ENCODE measurements around the gene CMTM8. TPM values are rescaled to one million over a fixed set of nuclear protein-coding genes. Genes with fewer than 3 reads are reported as not detected.

CMTM8 gene
- total RNA-seq, 5 donors from 2014 or later (not counting 1 experiment from before 2014, with no cell fraction given): 5.2 to 12.2 (median 10.3) TPM

DNA sequence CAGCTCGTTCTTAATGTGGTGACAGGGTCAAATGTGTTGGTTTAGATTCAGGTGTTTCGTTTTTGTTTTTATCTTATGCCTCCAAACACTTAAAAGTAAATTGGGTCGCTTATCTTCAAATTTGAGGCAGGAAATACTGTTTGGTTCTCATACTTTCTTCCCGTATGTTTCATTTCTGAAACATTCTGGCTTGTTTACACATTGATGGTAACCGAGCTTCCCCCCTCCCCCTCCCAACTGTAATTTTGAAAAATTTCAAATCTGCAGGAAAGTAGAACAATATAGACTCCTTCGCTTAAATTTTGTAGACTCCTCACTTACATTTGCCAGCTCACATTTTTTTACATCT lies 64.9 kb downstream of the CMTM8 start:
- H3K4me3 ChIP-seq (ENCODE audit: control insufficient read depth in 1 of 2, extremely low read depth in 1 of 2, low read length in 1 of 2): no peak overlapping the region
- H3K36me3 ChIP-seq (ENCODE audit: control insufficient read depth in 2 of 2, extremely low read depth in 1 of 2, insufficient read depth in 1 of 2, low read length in 1 of 2): no peaks in the 10 kb centered on the region
- H3K27me3 Mint-ChIP-seq: no peaks in the 10 kb centered on the region
- peaks cover 4% of the 10 kb centered on the region for H3K36me3 Mint-ChIP-seq
- ChIA-PET POLR2A (interaction anchor here (0.6 to 1.0 kb wide), 3 partner anchors 25 to 668 kb away, joined by 3 to 4 read pairs (median 4); no protein-coding TSS in a partner anchor), CTCF (interaction anchor here (0.5 to 1.7 kb wide), 9 partner anchors 9 to 389 kb away, joined by 3 to 5 read pairs (median 3); no protein-coding TSS in a partner anchor)
- peak overlapping the region; percentile 99 for H3K27ac Mint-ChIP-seq
- peak; percentile 80 to 89 (median 87) for ATAC-seq (replicated peaks in 1 of 4)
- no peaks in the 10 kb centered on the region for H3K27me3 ChIP-seq (replicated peaks in 1 of 2; ENCODE audit: control insufficient read depth in 2 of 2, extremely low read depth in 1 of 2, insufficient read depth in 2 of 2, low read length in 1 of 2)
- no peaks in the 10 kb centered on the region for H3K9me3 ChIP-seq
- peak overlapping the region; percentile 84 for H3K27ac ChIP-seq (ENCODE audit: low read length)
- H3K4me1 ChIP-seq (ENCODE audit: control insufficient read depth in 1 of 2, extremely low read depth in 1 of 2, insufficient read depth in 2 of 2, low read length in 2 of 2): peaks cover 26 to 32% of the 10 kb centered on the region in 2 experiments
- WGBS (ENCODE audit: insufficient coverage): no CpG with 5 or more reads among the region's 6 CpGs
- peak in 28 of 35 experiments; percentile 8 to 52 (median 30) for DNase-seq
- H3K4me1 Mint-ChIP-seq: peaks cover 66 to 73% (median 70%) of the 10 kb centered on the region in 3 donors
- H3K9me3 Mint-ChIP-seq: peaks cover 0 to 4% (median 0%) of the 10 kb centered on the region in 3 donors
- peak overlapping the region; percentile 57 to 75 (median 69) for H3K4me3 Mint-ChIP-seq

DNA sequence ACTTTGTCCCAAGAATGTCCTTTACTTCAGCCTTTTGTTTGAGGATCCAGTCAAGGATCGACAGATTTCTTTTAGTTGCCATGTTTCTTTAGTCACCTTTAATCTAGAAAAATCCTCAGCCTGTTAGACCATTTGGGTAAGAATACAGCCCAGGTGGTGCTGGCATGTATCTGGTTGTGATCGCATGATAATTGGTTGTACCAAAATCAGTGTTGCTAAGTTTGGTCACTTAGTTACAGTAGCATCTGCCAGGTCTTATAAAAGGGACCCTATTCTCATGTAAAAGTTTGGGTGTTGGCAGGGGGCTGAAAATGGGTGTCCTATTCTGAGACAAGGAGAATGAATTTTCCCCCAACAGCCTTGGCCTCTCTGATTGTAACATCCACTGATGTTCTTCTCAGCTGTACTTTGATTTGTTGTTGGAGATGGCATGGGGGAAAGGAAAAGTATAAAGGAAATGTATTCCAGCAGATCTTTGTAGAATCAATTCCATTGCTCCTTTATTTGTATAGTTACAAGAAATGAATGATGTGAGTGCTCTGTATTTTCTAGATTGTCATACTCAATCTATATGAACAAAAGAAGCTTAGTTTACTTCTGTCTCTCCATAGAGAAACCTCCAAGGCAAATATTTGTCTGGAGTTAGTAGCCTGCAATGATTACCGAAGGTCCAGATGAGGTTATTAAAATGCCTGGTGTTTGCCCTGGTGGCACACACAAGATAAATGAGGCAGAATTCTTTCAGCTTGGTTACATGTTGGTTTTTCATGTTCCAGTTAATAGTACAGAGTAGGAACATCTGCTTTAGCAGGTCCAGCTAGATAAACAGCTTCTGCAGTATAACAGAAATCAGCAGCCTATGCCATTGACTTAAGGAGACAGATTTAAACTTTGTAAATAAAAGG lies 65.7 kb downstream of the CMTM8 start:
- Histone ChIP-seq H3K4me3 (ENCODE audit: control insufficient read depth in 1 of 2, extremely low read depth in 1 of 2, low read length in 1 of 2) (no peak overlapping the region), H3K36me3 (ENCODE audit: control insufficient read depth in 2 of 2, extremely low read depth in 1 of 2, insufficient read depth in 1 of 2, low read length in 1 of 2) (no peaks in the 10 kb centered on the region), H3K9me3 (no peaks in the 10 kb centered on the region), H3K4me1 (ENCODE audit: control insufficient read depth in 1 of 2, extremely low read depth in 1 of 2, insufficient read depth in 2 of 2, low read length in 2 of 2) (peaks cover 26 to 32% of the 10 kb centered on the region in 2 experiments), H3K27me3 (replicated peaks in 1 of 2; ENCODE audit: control insufficient read depth in 2 of 2, extremely low read depth in 1 of 2, insufficient read depth in 2 of 2, low read length in 1 of 2) (no peaks in the 10 kb centered on the region), H3K27ac (ENCODE audit: low read length) (peak overlapping the region; percentile 84)
- ATAC-seq (replicated peaks in 1 of 4) (no peak), DNase-seq (no peak)
- H3K4me3 Mint-ChIP-seq: peak overlapping the region in 1 of 3 donors; percentile 75
- ChIA-PET CTCF (interaction anchor here (0.6 to 1.7 kb wide), 8 partner anchors 12 to 71 kb away, joined by 3 to 4 read pairs (median 3); no protein-coding TSS in a partner anchor), POLR2A (interaction anchor here (0.6 to 0.7 kb wide), 4 partner anchors 63 to 409 kb away, joined by 3 to 4 read pairs (median 3); no protein-coding TSS in a partner anchor)
- WGBS (ENCODE audit: insufficient coverage): 100% methylated on average over 1 of the region's 3 CpGs
- H3K4me1 Mint-ChIP-seq: peaks cover 60 to 70% (median 67%) of the 10 kb centered on the region in 3 donors
- H3K9me3 Mint-ChIP-seq: peaks cover 0 to 4% (median 0%) of the 10 kb centered on the region in 3 donors
- H3K36me3 Mint-ChIP-seq: peaks cover 4% of the 10 kb centered on the region
- peak overlapping the region; percentile 87 to 90 for H3K27ac Mint-ChIP-seq
- H3K27me3 Mint-ChIP-seq: no peaks in the 10 kb centered on the region

DNA sequence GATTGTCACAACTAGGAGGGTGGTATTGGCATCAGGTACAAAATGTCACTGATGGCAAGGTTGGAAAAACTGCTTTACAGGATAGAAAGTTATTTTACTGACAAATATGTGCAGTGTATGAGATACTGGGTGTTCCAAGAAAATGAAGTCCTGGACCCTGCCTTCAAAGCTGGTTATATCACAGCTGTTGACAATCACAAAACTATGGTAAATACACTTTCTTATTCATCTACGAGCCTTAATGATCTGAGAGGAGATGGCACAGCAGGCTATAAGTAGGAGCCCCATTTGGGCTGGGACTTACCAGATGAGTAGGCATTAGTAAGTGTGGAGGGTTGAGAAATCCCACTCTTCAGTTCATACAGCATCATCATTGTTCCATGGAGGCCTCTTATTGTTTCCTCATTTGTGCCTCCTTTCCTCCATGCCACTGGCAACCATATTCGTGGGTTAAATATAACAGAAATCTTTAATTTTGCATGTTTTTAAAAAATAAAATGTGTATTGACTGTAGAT lies 66.9 kb downstream of the CMTM8 start:
- ChIA-PET POLR2A (no interaction called here), CTCF (interaction anchor here (0.6 to 1.1 kb wide), 3 partner anchors 26 to 31 kb away, joined by 3 read pairs; no protein-coding TSS in a partner anchor)
- Histone ChIP-seq H3K36me3 (ENCODE audit: control insufficient read depth in 2 of 2, extremely low read depth in 1 of 2, insufficient read depth in 1 of 2, low read length in 1 of 2) (no peaks in the 10 kb centered on the region), H3K4me1 (ENCODE audit: control insufficient read depth in 1 of 2, extremely low read depth in 1 of 2, insufficient read depth in 2 of 2, low read length in 2 of 2) (peaks cover 26 to 32% of the 10 kb centered on the region in 2 experiments), H3K27ac (ENCODE audit: low read length) (no peak overlapping the region), H3K4me3 (ENCODE audit: control insufficient read depth in 1 of 2, extremely low read depth in 1 of 2, low read length in 1 of 2) (no peak overlapping the region), H3K27me3 (replicated peaks in 1 of 2; ENCODE audit: control insufficient read depth in 2 of 2, extremely low read depth in 1 of 2, insufficient read depth in 2 of 2, low read length in 1 of 2) (no peaks in the 10 kb centered on the region), H3K9me3 (no peaks in the 10 kb centered on the region)
- no peak for ATAC-seq (replicated peaks in 1 of 4)
- Mint-ChIP-seq H3K36me3 (peaks cover 4% of the 10 kb centered on the region), H3K9me3 (peaks cover 0 to 4% (median 0%) of the 10 kb centered on the region in 3 donors), H3K27ac (peak overlapping the region; percentile 50 to 87), H3K4me3 (no peak overlapping the region), H3K27me3 (no peaks in the 10 kb centered on the region), H3K4me1 (peaks cover 54 to 62% (median 62%) of the 10 kb centered on the region in 3 donors)
- DNase-seq: no peak
- no CpG with 5 or more reads among the region's 2 CpGs for WGBS (ENCODE audit: insufficient coverage)

DNA sequence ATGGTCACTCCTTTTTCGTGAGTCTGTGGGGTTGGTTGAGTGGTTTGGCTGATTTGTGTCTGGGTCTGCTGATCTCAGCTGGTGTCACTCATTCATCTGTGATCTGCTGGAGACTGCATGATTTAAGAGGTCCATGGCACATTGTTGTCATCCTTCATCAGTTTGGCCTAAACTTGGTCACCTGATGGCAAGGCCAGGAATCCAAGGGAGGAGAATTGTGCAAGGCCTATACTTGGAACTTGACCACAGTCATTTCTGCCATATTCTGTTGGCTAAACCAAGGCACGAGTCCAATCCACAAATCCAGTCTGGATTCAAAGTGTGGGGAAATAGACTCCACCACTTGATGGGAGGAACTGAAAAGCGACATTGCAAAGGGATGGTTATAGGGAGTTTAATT lies 67.6 kb downstream of the CMTM8 start:
- 100% methylated on average over 1 of the region's 3 CpGs for WGBS (ENCODE audit: insufficient coverage)
- no peak for ATAC-seq (replicated peaks in 1 of 4)
- no peak for DNase-seq
- Mint-ChIP-seq H3K27me3 (no peaks in the 10 kb centered on the region), H3K9me3 (peaks cover 0 to 4% (median 0%) of the 10 kb centered on the region in 3 donors), H3K36me3 (peaks cover 4% of the 10 kb centered on the region), H3K27ac (peak overlapping the region; percentile 17 to 62), H3K4me1 (peaks cover 53 to 64% (median 61%) of the 10 kb centered on the region in 3 donors), H3K4me3 (no peak overlapping the region)
- no peaks in the 10 kb centered on the region for H3K9me3 ChIP-seq
- POLR2A ChIA-PET: no interaction called here
- CTCF ChIA-PET: no interaction called here
- no peaks in the 10 kb centered on the region for H3K36me3 ChIP-seq (ENCODE audit: control insufficient read depth in 2 of 2, extremely low read depth in 1 of 2, insufficient read depth in 1 of 2, low read length in 1 of 2)
- H3K27ac ChIP-seq (ENCODE audit: low read length): no peak overlapping the region
- no peaks in the 10 kb centered on the region for H3K27me3 ChIP-seq (replicated peaks in 1 of 2; ENCODE audit: control insufficient read depth in 2 of 2, extremely low read depth in 1 of 2, insufficient read depth in 2 of 2, low read length in 1 of 2)
- no peak overlapping the region for H3K4me3 ChIP-seq (ENCODE audit: control insufficient read depth in 1 of 2, extremely low read depth in 1 of 2, low read length in 1 of 2)
- peaks cover 26 to 32% of the 10 kb centered on the region in 2 experiments for H3K4me1 ChIP-seq (ENCODE audit: control insufficient read depth in 1 of 2, extremely low read depth in 1 of 2, insufficient read depth in 2 of 2, low read length in 2 of 2)

DNA sequence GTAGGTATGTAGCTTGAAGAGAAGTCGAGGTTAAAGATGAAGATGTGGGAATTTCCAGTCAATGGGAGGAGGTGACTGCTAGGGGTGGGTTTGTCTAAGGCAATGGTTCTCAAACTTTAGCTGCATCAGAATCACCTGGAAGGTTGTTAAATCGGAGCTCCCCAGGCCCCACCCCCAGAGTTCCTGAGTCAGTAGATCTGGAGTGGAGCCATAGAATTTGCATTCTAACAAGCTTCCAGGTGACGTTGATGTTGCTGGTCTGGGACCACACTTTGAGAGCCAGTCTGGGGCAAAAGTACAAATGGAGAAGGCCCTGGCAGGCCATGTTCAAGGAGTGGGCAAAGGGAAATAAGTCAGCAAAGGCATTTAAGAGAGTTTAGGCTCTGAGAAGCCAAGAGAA lies 69.1 kb downstream of the CMTM8 start:
- peak overlapping the region in 1 of 2 donors; percentile 2 for H3K27ac Mint-ChIP-seq
- H3K9me3 ChIP-seq: no peaks in the 10 kb centered on the region
- POLR2A ChIA-PET: no interaction called here

DNA sequence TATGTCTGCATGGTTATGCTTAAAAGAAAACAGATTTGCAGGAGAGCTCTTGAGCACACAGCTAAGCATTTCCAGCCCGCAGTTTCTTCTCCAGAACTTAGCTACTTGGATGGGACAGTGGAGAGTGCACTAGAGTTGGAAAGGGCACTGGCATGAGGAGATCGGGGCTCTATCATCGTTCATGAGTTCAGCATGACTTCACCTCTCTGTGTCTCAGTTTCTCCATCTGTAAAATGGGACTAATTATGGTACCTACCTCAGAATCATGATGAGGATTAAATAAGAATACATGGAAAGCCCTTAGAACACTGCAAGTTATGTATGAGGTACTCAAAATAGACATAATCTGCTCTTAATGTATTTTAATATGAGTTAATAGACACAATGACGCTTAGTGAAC lies 69.9 kb downstream of the CMTM8 start:
- Histone ChIP-seq H3K27ac (ENCODE audit: low read length) (no peak overlapping the region), H3K9me3 (no peaks in the 10 kb centered on the region), H3K27me3 (replicated peaks in 1 of 2; ENCODE audit: control insufficient read depth in 2 of 2, extremely low read depth in 1 of 2, insufficient read depth in 2 of 2, low read length in 1 of 2) (no peaks in the 10 kb centered on the region), H3K4me3 (ENCODE audit: control insufficient read depth in 1 of 2, extremely low read depth in 1 of 2, low read length in 1 of 2) (no peak overlapping the region), H3K36me3 (ENCODE audit: control insufficient read depth in 2 of 2, extremely low read depth in 1 of 2, insufficient read depth in 1 of 2, low read length in 1 of 2) (no peaks in the 10 kb centered on the region), H3K4me1 (ENCODE audit: control insufficient read depth in 1 of 2, extremely low read depth in 1 of 2, insufficient read depth in 2 of 2, low read length in 2 of 2) (peaks cover 14% of the 10 kb centered on the region in 2 experiments)
- Mint-ChIP-seq H3K36me3 (peaks cover 4% of the 10 kb centered on the region), H3K9me3 (peaks cover 0 to 4% (median 0%) of the 10 kb centered on the region in 3 donors), H3K27me3 (no peaks in the 10 kb centered on the region), H3K4me3 (no peak overlapping the region), H3K27ac (no peak overlapping the region), H3K4me1 (peaks cover 51 to 62% (median 61%) of the 10 kb centered on the region in 3 donors)
- DNase-seq: no peak
- WGBS (ENCODE audit: insufficient coverage): no CpG with 5 or more reads among the region's 4 CpGs
- POLR2A ChIA-PET: no interaction called here
- CTCF ChIA-PET: interaction anchor here (0.6 to 1.2 kb wide), 3 partner anchors 63 to 131 kb away, joined by 3 to 13 read pairs (median 6); no protein-coding TSS in a partner anchor
- no peak for ATAC-seq (replicated peaks in 1 of 4)

More for the DNA sequence above, 69.1 kb downstream of the CMTM8 start:
- CTCF ChIA-PET: interaction anchor here in 1 of 2 donors (0.5 to 1.2 kb wide), 3 partner anchors 70 to 324 kb away, joined by 3 to 6 read pairs (median 3); no protein-coding TSS in a partner anchor
- H3K4me3 ChIP-seq (ENCODE audit: control insufficient read depth in 1 of 2, extremely low read depth in 1 of 2, low read length in 1 of 2): no peak overlapping the region
- 93% methylated on average over 3 of the region's 3 CpGs for WGBS (ENCODE audit: insufficient coverage)
- H3K27me3 Mint-ChIP-seq: no peaks in the 10 kb centered on the region
- peaks cover 51 to 63% (median 62%) of the 10 kb centered on the region in 3 donors for H3K4me1 Mint-ChIP-seq
- no peak overlapping the region for H3K4me3 Mint-ChIP-seq
- DNase-seq: no peak
- H3K36me3 Mint-ChIP-seq: peaks cover 4% of the 10 kb centered on the region
- peaks cover 0 to 4% (median 0%) of the 10 kb centered on the region in 3 donors for H3K9me3 Mint-ChIP-seq
- H3K36me3 ChIP-seq (ENCODE audit: control insufficient read depth in 2 of 2, extremely low read depth in 1 of 2, insufficient read depth in 1 of 2, low read length in 1 of 2): no peaks in the 10 kb centered on the region
- H3K4me1 ChIP-seq (ENCODE audit: control insufficient read depth in 1 of 2, extremely low read depth in 1 of 2, insufficient read depth in 2 of 2, low read length in 2 of 2): peaks cover 16 to 20% of the 10 kb centered on the region in 2 experiments
- H3K27ac ChIP-seq (ENCODE audit: low read length): no peak overlapping the region
- H3K27me3 ChIP-seq (replicated peaks in 1 of 2; ENCODE audit: control insufficient read depth in 2 of 2, extremely low read depth in 1 of 2, insufficient read depth in 2 of 2, low read length in 1 of 2): no peaks in the 10 kb centered on the region
- no peak for ATAC-seq (replicated peaks in 1 of 4)
